Measurements from ENCODE around the gene UROC1.

UROC1 gene

GRCh38 chr3:126549861-126550487, 32.4 kb upstream of the UROC1 start:
- no peak overlapping the region for H3K4me2 ChIP-seq (ENCODE audit: insufficient read depth, low read length, poor library complexity, severe bottlenecking)
- H3K9me3 ChIP-seq (replicated peaks in 1 of 2; ENCODE audit: control insufficient read depth in 2 of 2, insufficient read depth in 1 of 2, low read depth in 1 of 2, low read length in 2 of 2): no peaks in the 10 kb centered on the region
- no peaks in the 10 kb centered on the region for H3K36me3 ChIP-seq (replicated peaks in 1 of 2; ENCODE audit: control insufficient read depth in 2 of 2, insufficient read depth in 2 of 2, low read length in 2 of 2)
- H3K4me1 ChIP-seq (ENCODE audit: control insufficient read depth in 2 of 2, insufficient read depth in 1 of 2, low read depth in 1 of 2, low read length in 2 of 2): peaks cover 12 to 21% of the 10 kb centered on the region in 2 donors
- H3K18ac ChIP-seq (ENCODE audit: low read length): peak overlapping the region; percentile 81
- peak overlapping the region; percentile 45 for H4K8ac ChIP-seq (ENCODE audit: low read depth, low read length)
- H2AFZ ChIP-seq (ENCODE audit: low read length): peak overlapping the region; percentile 43
- peak overlapping the region; percentile 58 for H2AK5ac ChIP-seq (ENCODE audit: low read depth, low read length)
- H3K27me3 ChIP-seq (ENCODE audit: control insufficient read depth in 3 of 3, insufficient read depth in 3 of 3, low read depth in 1 of 3, low read length in 3 of 3): peaks cover 0 to 31% (median 2%) of the 10 kb centered on the region in 3 experiments
- peak overlapping the region; percentile 63 for H3K14ac ChIP-seq (ENCODE audit: low read length)
- no peak for DNase-seq (ENCODE audit: low spot score)
- H3K9ac ChIP-seq (ENCODE audit: low read depth, low read length, poor library complexity): peak overlapping the region; percentile 52
- no peak overlapping the region for H4K91ac ChIP-seq (ENCODE audit: low read depth, low read length, poor library complexity)
- H3K27ac ChIP-seq (replicated peaks; ENCODE audit: low read length): no peak overlapping the region
- peak overlapping the region; percentile 53 for H2BK12ac ChIP-seq (ENCODE audit: low read length)
- peak overlapping the region; percentile 41 for H3K4ac ChIP-seq (ENCODE audit: low read length)
- no peak overlapping the region for H2BK120ac ChIP-seq (ENCODE audit: low read depth, low read length)
- H3K23ac ChIP-seq (ENCODE audit: low read depth, low read length, poor library complexity): peak overlapping the region; percentile 39
- H2BK15ac ChIP-seq (ENCODE audit: low read length): peak overlapping the region; percentile 79
- peak overlapping the region; percentile 72 for H2BK5ac ChIP-seq (ENCODE audit: low read length)
- H3K79me1 ChIP-seq (ENCODE audit: low read depth, low read length): no peaks in the 10 kb centered on the region
- no CpG with 5 or more reads among the region's 12 CpGs for WGBS, 2 donors (ENCODE audit: extremely low coverage in 2 of 2, insufficient read length in 2 of 2, insufficient replicate concordance in 1 of 2)
- no peak overlapping the region for H3K4me3 ChIP-seq (ENCODE audit: low read length in 2 of 2)

- WGBS, 2 donors (ENCODE audit: extremely low coverage in 2 of 2, insufficient read length in 2 of 2, insufficient replicate concordance in 1 of 2): no CpG with 5 or more reads among the region's 9 CpGs
- H2AK5ac ChIP-seq (ENCODE audit: low read depth, low read length): no peak overlapping the region
- H3K14ac ChIP-seq (ENCODE audit: low read length): no peak overlapping the region
- H3K27me3 ChIP-seq (ENCODE audit: control insufficient read depth in 3 of 3, insufficient read depth in 3 of 3, low read depth in 1 of 3, low read length in 3 of 3): peaks cover 0 to 36% (median 2%) of the 10 kb centered on the region in 3 experiments
- no peak overlapping the region for H3K4ac ChIP-seq (ENCODE audit: low read length)
- no peak overlapping the region for H3K27ac ChIP-seq (replicated peaks; ENCODE audit: low read length)
- H3K4me1 ChIP-seq (ENCODE audit: control insufficient read depth in 2 of 2, insufficient read depth in 1 of 2, low read depth in 1 of 2, low read length in 2 of 2): peaks cover 12 to 21% of the 10 kb centered on the region in 2 donors
- no peaks in the 10 kb centered on the region for H3K79me1 ChIP-seq (ENCODE audit: low read depth, low read length)
- H4K8ac ChIP-seq (ENCODE audit: low read depth, low read length): no peak overlapping the region
- H2AFZ ChIP-seq (ENCODE audit: low read length): peak overlapping the region; percentile 43
- no peak overlapping the region for H3K4me2 ChIP-seq (ENCODE audit: insufficient read depth, low read length, poor library complexity, severe bottlenecking)
- H3K23ac ChIP-seq (ENCODE audit: low read depth, low read length, poor library complexity): no peak overlapping the region
- H3K4me3 ChIP-seq (ENCODE audit: low read length in 2 of 2): no peak overlapping the region
- H2BK120ac ChIP-seq (ENCODE audit: low read depth, low read length): no peak overlapping the region
- H3K9ac ChIP-seq (ENCODE audit: low read depth, low read length, poor library complexity): no peak overlapping the region
- no peak overlapping the region for H4K91ac ChIP-seq (ENCODE audit: low read depth, low read length, poor library complexity)
- H2BK12ac ChIP-seq (ENCODE audit: low read length): no peak overlapping the region
- no peak for DNase-seq (ENCODE audit: low spot score)
- no peaks in the 10 kb centered on the region for H3K36me3 ChIP-seq (replicated peaks in 1 of 2; ENCODE audit: control insufficient read depth in 2 of 2, insufficient read depth in 2 of 2, low read length in 2 of 2)
- no peak overlapping the region for H2BK15ac ChIP-seq (ENCODE audit: low read length)
- no peaks in the 10 kb centered on the region for H3K9me3 ChIP-seq (replicated peaks in 1 of 2; ENCODE audit: control insufficient read depth in 2 of 2, insufficient read depth in 1 of 2, low read depth in 1 of 2, low read length in 2 of 2)
- H2BK5ac ChIP-seq (ENCODE audit: low read length): no peak overlapping the region
- no peak overlapping the region for H3K18ac ChIP-seq (ENCODE audit: low read length)
Observed at GRCh38 chr3:126548556-126549466, 31.2 kb upstream of the UROC1 start.

GRCh38 chr3:126547721-126548120, 30.1 kb upstream of the UROC1 start:
- Histone ChIP-seq H3K79me1 (ENCODE audit: low read depth, low read length) (no peaks in the 10 kb centered on the region), H3K23ac (ENCODE audit: low read depth, low read length, poor library complexity) (no peak overlapping the region), H3K4me2 (ENCODE audit: insufficient read depth, low read length, poor library complexity, severe bottlenecking) (no peak overlapping the region), H2AK5ac (ENCODE audit: low read depth, low read length) (no peak overlapping the region), H3K27me3 (ENCODE audit: control insufficient read depth in 3 of 3, insufficient read depth in 3 of 3, low read depth in 1 of 3, low read length in 3 of 3) (peaks cover 0 to 40% (median 2%) of the 10 kb centered on the region in 3 experiments), H3K4me1 (ENCODE audit: control insufficient read depth in 2 of 2, insufficient read depth in 1 of 2, low read depth in 1 of 2, low read length in 2 of 2) (peaks cover 12 to 21% of the 10 kb centered on the region in 2 donors), H4K91ac (ENCODE audit: low read depth, low read length, poor library complexity) (no peak overlapping the region), H3K9ac (ENCODE audit: low read depth, low read length, poor library complexity) (no peak overlapping the region), H3K27ac (replicated peaks; ENCODE audit: low read length) (no peak overlapping the region), H3K9me3 (replicated peaks in 1 of 2; ENCODE audit: control insufficient read depth in 2 of 2, insufficient read depth in 1 of 2, low read depth in 1 of 2, low read length in 2 of 2) (no peaks in the 10 kb centered on the region), H3K36me3 (replicated peaks in 1 of 2; ENCODE audit: control insufficient read depth in 2 of 2, insufficient read depth in 2 of 2, low read length in 2 of 2) (no peaks in the 10 kb centered on the region), H2BK15ac (ENCODE audit: low read length) (no peak overlapping the region), H3K4ac (ENCODE audit: low read length) (no peak overlapping the region), H3K14ac (ENCODE audit: low read length) (no peak overlapping the region), H3K18ac (ENCODE audit: low read length) (no peak overlapping the region), H2BK12ac (ENCODE audit: low read length) (no peak overlapping the region), H4K8ac (ENCODE audit: low read depth, low read length) (no peak overlapping the region), H2BK5ac (ENCODE audit: low read length) (no peak overlapping the region), H2BK120ac (ENCODE audit: low read depth, low read length) (no peak overlapping the region), H3K4me3 (ENCODE audit: low read length in 2 of 2) (no peak overlapping the region), H2AFZ (ENCODE audit: low read length) (no peak overlapping the region)
- DNase-seq (ENCODE audit: low spot score): no peak
- no CpG with 5 or more reads among the region's 1 CpG for WGBS, 2 donors (ENCODE audit: extremely low coverage in 2 of 2, insufficient read length in 2 of 2, insufficient replicate concordance in 1 of 2)
